ENCODE measurements around the gene ADGRV1.

DNA sequence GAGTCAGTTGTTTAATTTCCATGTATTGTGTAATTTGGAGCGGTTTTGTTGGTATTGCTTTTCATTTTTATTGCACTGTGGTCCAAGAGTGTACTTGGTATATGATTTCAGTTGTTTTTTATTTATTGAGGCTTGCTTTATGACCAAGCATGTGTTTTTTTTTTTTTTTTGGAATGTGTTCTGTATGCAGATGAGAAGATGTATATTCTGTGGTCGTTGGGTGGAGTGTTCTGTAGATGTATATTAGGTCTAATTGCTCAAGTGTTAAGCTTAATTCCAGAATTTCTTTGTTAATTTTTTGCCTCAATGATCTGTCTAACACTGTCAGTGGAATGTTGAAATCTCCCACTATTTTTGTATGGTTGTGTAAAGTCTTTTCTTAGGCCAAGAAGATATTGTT, 23.4 kb downstream of the ADGRV1 start:
- TF ChIP-seq, protein P1, sequence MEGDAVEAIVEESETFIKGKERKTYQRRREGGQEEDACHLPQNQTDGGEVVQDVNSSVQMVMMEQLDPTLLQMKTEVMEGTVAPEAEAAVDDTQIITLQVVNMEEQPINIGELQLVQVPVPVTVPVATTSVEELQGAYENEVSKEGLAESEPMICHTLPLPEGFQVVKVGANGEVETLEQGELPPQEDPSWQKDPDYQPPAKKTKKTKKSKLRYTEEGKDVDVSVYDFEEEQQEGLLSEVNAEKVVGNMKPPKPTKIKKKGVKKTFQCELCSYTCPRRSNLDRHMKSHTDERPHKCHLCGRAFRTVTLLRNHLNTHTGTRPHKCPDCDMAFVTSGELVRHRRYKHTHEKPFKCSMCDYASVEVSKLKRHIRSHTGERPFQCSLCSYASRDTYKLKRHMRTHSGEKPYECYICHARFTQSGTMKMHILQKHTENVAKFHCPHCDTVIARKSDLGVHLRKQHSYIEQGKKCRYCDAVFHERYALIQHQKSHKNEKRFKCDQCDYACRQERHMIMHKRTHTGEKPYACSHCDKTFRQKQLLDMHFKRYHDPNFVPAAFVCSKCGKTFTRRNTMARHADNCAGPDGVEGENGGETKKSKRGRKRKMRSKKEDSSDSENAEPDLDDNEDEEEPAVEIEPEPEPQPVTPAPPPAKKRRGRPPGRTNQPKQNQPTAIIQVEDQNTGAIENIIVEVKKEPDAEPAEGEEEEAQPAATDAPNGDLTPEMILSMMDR (conservative IDR thresholded peaks at IDR 0.05; ENCODE audit: low read length), result no peak
- no peak for TF ChIP-seq EZH2phosphoT487 (IDR thresholded peaks at IDR 0.05; ENCODE audit: borderline replicate concordance)

All from Loucy (cell line).